ENCODE results near the gene ABT1.

ABT1 gene

GRCh38 chr6:26593278-26594130, 3.2 kb upstream of the ABT1 start:
- H3K4me1 ChIP-seq (ENCODE audit: control insufficient read depth, insufficient read depth, low read length): no peaks in the 10 kb centered on the region
- peaks cover 5% of the 10 kb centered on the region for H3K36me3 ChIP-seq (ENCODE audit: control insufficient read depth, insufficient read depth, low read length)
- peaks cover 24% of the 10 kb centered on the region for H3K27me3 ChIP-seq (ENCODE audit: control insufficient read depth, insufficient read depth, low read length, poor library complexity, severe bottlenecking)
- no peaks in the 10 kb centered on the region for H3K9me3 ChIP-seq (ENCODE audit: control insufficient read depth, low read length)
- H3K27ac ChIP-seq (ENCODE audit: insufficient read depth, low read depth, low read length, poor library complexity, severe bottlenecking): no peak overlapping the region
- H3K4me3 ChIP-seq (ENCODE audit: insufficient read depth, low read depth, low read length): peak overlapping the region; percentile 32
- 44 to 45% methylated on average over 20 of the region's 20 CpGs for WGBS, 2 experiments

- WGBS, 2 experiments: 41 to 42% methylated on average over 6 of the region's 6 CpGs
- Histone ChIP-seq H3K4me1 (ENCODE audit: control insufficient read depth, insufficient read depth, low read length) (no peaks in the 10 kb centered on the region), H3K27ac (ENCODE audit: insufficient read depth, low read depth, low read length, poor library complexity, severe bottlenecking) (no peak overlapping the region), H3K9me3 (ENCODE audit: control insufficient read depth, low read length) (no peaks in the 10 kb centered on the region), H3K36me3 (ENCODE audit: control insufficient read depth, insufficient read depth, low read length) (peaks cover 8% of the 10 kb centered on the region), H3K27me3 (ENCODE audit: control insufficient read depth, insufficient read depth, low read length, poor library complexity, severe bottlenecking) (peaks cover 24% of the 10 kb centered on the region), H3K4me3 (ENCODE audit: insufficient read depth, low read depth, low read length) (peak overlapping the region; percentile 32)
Measured at GRCh38 chr6:26594131-26594498, 2.6 kb upstream of the ABT1 start.

- H3K9me3 ChIP-seq (ENCODE audit: control insufficient read depth, low read length): no peaks in the 10 kb centered on the region
- H3K36me3 ChIP-seq (ENCODE audit: control insufficient read depth, insufficient read depth, low read length): peaks cover 8% of the 10 kb centered on the region
- H3K27me3 ChIP-seq (ENCODE audit: control insufficient read depth, insufficient read depth, low read length, poor library complexity, severe bottlenecking): peaks cover 24% of the 10 kb centered on the region
- peak overlapping the region; percentile 74 for H3K4me3 ChIP-seq (ENCODE audit: insufficient read depth, low read depth, low read length)
- 21 to 23% methylated on average over 20 to 21 of the region's 23 CpGs for WGBS, 2 experiments
- no peaks in the 10 kb centered on the region for H3K4me1 ChIP-seq (ENCODE audit: control insufficient read depth, insufficient read depth, low read length)
- H3K27ac ChIP-seq (ENCODE audit: insufficient read depth, low read depth, low read length, poor library complexity, severe bottlenecking): peak overlapping the region; percentile 59
Measured at GRCh38 chr6:26594730-26595632, 1.8 kb upstream of the ABT1 start.

- peaks cover 8% of the 10 kb centered on the region for H3K36me3 ChIP-seq (ENCODE audit: control insufficient read depth, insufficient read depth, low read length)
- no peaks in the 10 kb centered on the region for H3K9me3 ChIP-seq (ENCODE audit: control insufficient read depth, low read length)
- peak overlapping the region; percentile 59 for H3K27ac ChIP-seq (ENCODE audit: insufficient read depth, low read depth, low read length, poor library complexity, severe bottlenecking)
- H3K27me3 ChIP-seq (ENCODE audit: control insufficient read depth, insufficient read depth, low read length, poor library complexity, severe bottlenecking): peaks cover 24% of the 10 kb centered on the region
- peak overlapping the region; percentile 74 for H3K4me3 ChIP-seq (ENCODE audit: insufficient read depth, low read depth, low read length)
- 1% methylated on average over 36 to 39 of the region's 39 CpGs for WGBS, 2 experiments
- H3K4me1 ChIP-seq (ENCODE audit: control insufficient read depth, insufficient read depth, low read length): no peaks in the 10 kb centered on the region
Measured at GRCh38 chr6:26595669-26596269, 984 bp upstream of the ABT1 start.

DNA sequence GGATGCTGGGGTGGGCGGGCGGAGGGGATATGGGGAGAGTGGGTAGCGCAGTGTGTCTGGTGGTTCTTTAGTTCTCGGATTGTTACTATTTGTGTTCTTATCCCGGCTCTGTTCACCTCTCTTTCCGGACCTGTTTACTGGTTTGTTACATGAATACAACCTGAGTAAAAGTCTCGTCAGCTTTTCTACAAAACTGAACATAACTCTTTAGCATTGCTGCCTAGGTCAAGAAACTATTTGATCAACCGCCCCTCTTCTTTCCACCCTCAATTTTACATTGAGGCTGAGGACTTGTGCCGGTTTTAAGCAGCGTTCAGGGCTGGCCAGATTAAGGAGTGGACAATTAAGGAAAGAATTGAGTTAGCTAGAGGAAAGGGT, 625 bp downstream of the ABT1 start:
- 12 to 14% methylated on average over 10 of the region's 10 CpGs for WGBS, 2 experiments
- H3K36me3 ChIP-seq (ENCODE audit: control insufficient read depth, insufficient read depth, low read length): peaks cover 8% of the 10 kb centered on the region
- no peaks in the 10 kb centered on the region for H3K9me3 ChIP-seq (ENCODE audit: control insufficient read depth, low read length)
- peak overlapping the region; percentile 74 for H3K4me3 ChIP-seq (ENCODE audit: insufficient read depth, low read depth, low read length)
- H3K4me1 ChIP-seq (ENCODE audit: control insufficient read depth, insufficient read depth, low read length): no peaks in the 10 kb centered on the region
- no peak overlapping the region for H3K27ac ChIP-seq (ENCODE audit: insufficient read depth, low read depth, low read length, poor library complexity, severe bottlenecking)
- peaks cover 16% of the 10 kb centered on the region for H3K27me3 ChIP-seq (ENCODE audit: control insufficient read depth, insufficient read depth, low read length, poor library complexity, severe bottlenecking)

DNA sequence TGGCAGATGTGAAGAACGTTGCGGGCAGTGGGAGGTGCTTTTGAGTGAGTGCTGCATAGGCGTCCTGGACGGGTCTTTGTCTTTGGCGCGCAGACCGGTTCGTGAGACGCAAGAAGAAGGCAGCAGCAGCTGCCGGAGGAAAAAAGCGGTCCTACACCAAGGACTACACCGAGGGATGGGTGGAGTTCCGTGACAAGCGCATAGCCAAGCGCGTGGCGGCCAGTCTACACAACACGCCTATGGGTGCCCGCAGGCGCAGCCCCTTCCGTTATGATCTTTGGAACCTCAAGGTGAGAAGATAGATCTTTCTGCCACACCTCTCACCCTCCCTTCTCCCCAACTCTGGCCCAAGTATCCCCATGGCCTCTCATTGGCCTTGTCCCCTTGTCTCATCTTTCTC, 1.1 kb downstream of the ABT1 start:
- 86 to 87% methylated on average over 21 of the region's 21 CpGs for WGBS, 2 experiments
- Histone ChIP-seq H3K4me3 (ENCODE audit: insufficient read depth, low read depth, low read length) (peak overlapping the region; percentile 74), H3K27ac (ENCODE audit: insufficient read depth, low read depth, low read length, poor library complexity, severe bottlenecking) (no peak overlapping the region), H3K27me3 (ENCODE audit: control insufficient read depth, insufficient read depth, low read length, poor library complexity, severe bottlenecking) (peaks cover 15% of the 10 kb centered on the region), H3K9me3 (ENCODE audit: control insufficient read depth, low read length) (no peaks in the 10 kb centered on the region), H3K4me1 (ENCODE audit: control insufficient read depth, insufficient read depth, low read length) (no peaks in the 10 kb centered on the region), H3K36me3 (ENCODE audit: control insufficient read depth, insufficient read depth, low read length) (peaks cover 8% of the 10 kb centered on the region)

DNA sequence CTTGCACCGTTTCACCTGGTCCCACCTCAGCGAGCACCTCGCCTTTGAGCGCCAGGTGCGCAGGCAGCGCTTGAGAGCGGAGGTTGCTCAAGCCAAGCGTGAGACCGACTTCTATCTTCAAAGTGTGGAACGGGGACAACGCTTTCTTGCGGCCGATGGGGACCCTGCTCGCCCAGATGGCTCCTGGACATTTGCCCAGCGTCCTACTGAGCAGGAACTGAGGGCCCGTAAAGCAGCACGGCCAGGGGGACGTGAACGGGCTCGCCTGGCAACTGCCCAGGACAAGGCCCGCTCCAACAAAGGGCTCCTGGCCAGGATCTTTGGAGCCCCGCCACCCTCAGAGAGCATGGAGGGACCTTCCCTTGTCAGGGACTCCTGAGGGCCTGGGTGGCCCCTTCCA, 1.5 kb downstream of the ABT1 start:
- H3K27me3 ChIP-seq (ENCODE audit: control insufficient read depth, insufficient read depth, low read length, poor library complexity, severe bottlenecking): peaks cover 14% of the 10 kb centered on the region
- no peaks in the 10 kb centered on the region for H3K4me1 ChIP-seq (ENCODE audit: control insufficient read depth, insufficient read depth, low read length)
- H3K4me3 ChIP-seq (ENCODE audit: insufficient read depth, low read depth, low read length): no peak overlapping the region

DNA sequence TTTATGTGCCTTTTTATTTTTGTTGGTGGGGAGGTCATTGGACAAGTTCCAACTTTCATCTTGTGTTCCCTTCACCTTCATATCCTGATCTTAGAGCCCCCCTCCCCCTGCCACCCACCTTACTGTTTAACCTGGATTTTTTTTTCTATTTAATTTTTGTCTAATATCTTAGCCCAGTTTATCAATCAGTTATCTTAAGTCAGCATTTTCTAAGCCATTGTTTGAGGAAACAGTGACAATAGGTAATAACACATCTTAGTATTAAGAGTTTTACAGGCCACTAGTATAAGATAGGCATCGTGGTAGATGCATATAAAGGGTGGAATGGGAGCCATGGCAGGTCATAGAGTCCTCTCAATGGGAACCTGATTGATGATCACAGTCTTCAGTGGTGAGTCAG, 2.4 kb downstream of the ABT1 start:
- 78 to 92% methylated on average over 1 of the region's 1 CpG for WGBS, 2 experiments
- Histone ChIP-seq H3K4me3 (ENCODE audit: insufficient read depth, low read depth, low read length) (no peak overlapping the region), H3K27me3 (ENCODE audit: control insufficient read depth, insufficient read depth, low read length, poor library complexity, severe bottlenecking) (peaks cover 5% of the 10 kb centered on the region), H3K4me1 (ENCODE audit: control insufficient read depth, insufficient read depth, low read length) (no peaks in the 10 kb centered on the region), H3K27ac (ENCODE audit: insufficient read depth, low read depth, low read length, poor library complexity, severe bottlenecking) (no peak overlapping the region), H3K9me3 (ENCODE audit: control insufficient read depth, low read length) (no peaks in the 10 kb centered on the region), H3K36me3 (ENCODE audit: control insufficient read depth, insufficient read depth, low read length) (peaks cover 8% of the 10 kb centered on the region)

More for the DNA sequence above, 1.5 kb downstream of the ABT1 start:
- 95 to 97% methylated on average over 22 of the region's 22 CpGs for WGBS, 2 experiments
- H3K27ac ChIP-seq (ENCODE audit: insufficient read depth, low read depth, low read length, poor library complexity, severe bottlenecking): no peak overlapping the region
- peaks cover 8% of the 10 kb centered on the region for H3K36me3 ChIP-seq (ENCODE audit: control insufficient read depth, insufficient read depth, low read length)
- no peaks in the 10 kb centered on the region for H3K9me3 ChIP-seq (ENCODE audit: control insufficient read depth, low read length)

GRCh38 chr6:26599591-26599990, 2.8 kb downstream of the ABT1 start:
- Histone ChIP-seq H3K4me3 (ENCODE audit: insufficient read depth, low read depth, low read length) (no peak overlapping the region), H3K9me3 (ENCODE audit: control insufficient read depth, low read length) (no peaks in the 10 kb centered on the region), H3K27me3 (ENCODE audit: control insufficient read depth, insufficient read depth, low read length, poor library complexity, severe bottlenecking) (peaks cover under 1% of the 10 kb centered on the region), H3K36me3 (ENCODE audit: control insufficient read depth, insufficient read depth, low read length) (peaks cover 8% of the 10 kb centered on the region), H3K4me1 (ENCODE audit: control insufficient read depth, insufficient read depth, low read length) (no peaks in the 10 kb centered on the region), H3K27ac (ENCODE audit: insufficient read depth, low read depth, low read length, poor library complexity, severe bottlenecking) (no peak overlapping the region)
- 94% methylated on average over 1 of the region's 1 CpG for WGBS, 2 experiments

- Histone ChIP-seq H3K27me3 (ENCODE audit: control insufficient read depth, insufficient read depth, low read length, poor library complexity, severe bottlenecking) (no peaks in the 10 kb centered on the region), H3K4me1 (ENCODE audit: control insufficient read depth, insufficient read depth, low read length) (no peaks in the 10 kb centered on the region), H3K4me3 (ENCODE audit: insufficient read depth, low read depth, low read length) (no peak overlapping the region), H3K9me3 (ENCODE audit: control insufficient read depth, low read length) (no peaks in the 10 kb centered on the region), H3K27ac (ENCODE audit: insufficient read depth, low read depth, low read length, poor library complexity, severe bottlenecking) (no peak overlapping the region), H3K36me3 (ENCODE audit: control insufficient read depth, insufficient read depth, low read length) (peaks cover 8% of the 10 kb centered on the region)
Measured at GRCh38 chr6:26600759-26601158, 4.0 kb downstream of the ABT1 start.
